IPS-18a (cell line): ENCODE measurements around the gene ACOT9.
"Not testable (repeated sequence)": the region's sequence is repeated elsewhere in the genome, so short reads cannot be mapped to it uniquely, and the experiment has no call there.

Source experiments
- H3K27ac ChIP-seq: one replicate; pipeline ENCODE4 v1.5.1; 2013; ENCODE audit warnings: low read length
- H3K27me3 ChIP-seq: one replicate; pipeline ENCODE4 v1.6.1; 2013; ENCODE audit warnings: mild to moderate bottlenecking, low read length; ENCODE audit not compliant: control insufficient read depth, insufficient read depth
- H3K36me3 ChIP-seq: one replicate; pipeline ENCODE4 v1.6.1; 2013; ENCODE audit warnings: low read depth, low read length; ENCODE audit not compliant: control insufficient read depth
- H3K4me1 ChIP-seq: one replicate; pipeline ENCODE4 v1.6.1; 2013; ENCODE audit warnings: low read depth, low read length; ENCODE audit not compliant: control insufficient read depth
- H3K4me3 ChIP-seq: one replicate; pipeline ENCODE4 v1.5.1; 2013; ENCODE audit warnings: low read length
- H3K9ac ChIP-seq: one replicate; pipeline ENCODE4 v1.6.1; 2013; ENCODE audit warnings: mild to moderate bottlenecking, low read length, moderate library complexity
- H3K9me3 ChIP-seq: one replicate; pipeline ENCODE4 v1.6.1; 2013; ENCODE audit warnings: low read depth, low read length; ENCODE audit not compliant: control insufficient read depth

The ACOT9 gene

GRCh38 chrX:23782863-23783588, 40.0 kb upstream of the ACOT9 start, which contains the start of gene SAT1:
TSS of gene SAT1 (plus strand) at chrX:23783173. CDS start at chrX:23783352, 179 bp downstream.
- H3K4me3 ChIP-seq: peak within 1 kb of the TSS; percentile 88
- H3K36me3 ChIP-seq: peaks cover 11% of the 10 kb centered on the region
- no peaks in the 10 kb centered on the region for H3K27me3 ChIP-seq
- peaks cover 4% of the 10 kb centered on the region for H3K4me1 ChIP-seq
- no peaks in the 10 kb centered on the region for H3K9me3 ChIP-seq
- H3K9ac ChIP-seq: peak within 1 kb of the TSS; percentile 64
- H3K27ac ChIP-seq: no peak within 1 kb of the TSS

GRCh38 chrX:23782455-23782854, 39.4 kb upstream of the ACOT9 start:
- H3K36me3 ChIP-seq: peaks cover 11% of the 10 kb centered on the region
- peaks cover 4% of the 10 kb centered on the region for H3K4me1 ChIP-seq
- no peak overlapping the region for H3K4me3 ChIP-seq
- H3K27me3 ChIP-seq: no peaks in the 10 kb centered on the region
- no peak overlapping the region for H3K9ac ChIP-seq
- H3K27ac ChIP-seq: no peak overlapping the region
- no peaks in the 10 kb centered on the region for H3K9me3 ChIP-seq

DNA sequence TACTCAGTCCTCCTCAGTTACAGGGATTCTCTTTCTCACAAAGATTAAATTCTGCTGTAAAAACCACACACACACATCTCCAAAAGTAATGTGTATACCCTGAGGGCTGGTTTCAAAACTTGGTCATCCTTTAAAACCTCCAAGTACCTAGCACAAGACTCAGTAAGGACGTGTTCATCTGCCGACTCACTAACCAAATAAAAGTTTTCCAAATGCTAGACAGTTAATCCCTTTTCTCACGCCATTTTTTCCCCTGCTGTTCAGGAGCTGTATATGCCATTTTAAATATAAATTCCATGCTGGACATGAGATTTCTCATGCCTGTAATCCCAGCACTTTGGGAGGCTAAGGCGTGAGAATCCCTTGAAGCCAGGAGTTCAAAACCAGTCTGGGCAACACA, 35.9 kb upstream of the ACOT9 start:
- Histone ChIP-seq H3K27ac (no peak overlapping the region), H3K36me3 (no peaks in the 10 kb centered on the region)

GRCh38 chrX:23776363-23776762, 33.3 kb upstream of the ACOT9 start:
- Histone ChIP-seq H3K27ac (no peak overlapping the region), H3K27me3 (no peaks in the 10 kb centered on the region), H3K4me3 (no peak overlapping the region), H3K36me3 (no peaks in the 10 kb centered on the region), H3K4me1 (no peaks in the 10 kb centered on the region), H3K9me3 (no peaks in the 10 kb centered on the region), H3K9ac (no peak overlapping the region)

More for the DNA sequence above, 35.9 kb upstream of the ACOT9 start:
- Histone ChIP-seq H3K4me3 (no peak overlapping the region), H3K9me3 (no peaks in the 10 kb centered on the region), H3K27me3 (no peaks in the 10 kb centered on the region), H3K4me1 (peaks cover 4% of the 10 kb centered on the region), H3K9ac (no peak overlapping the region)

- H3K27me3 ChIP-seq: no peaks in the 10 kb centered on the region
- H3K4me1 ChIP-seq: no peaks in the 10 kb centered on the region
- no peaks in the 10 kb centered on the region for H3K9me3 ChIP-seq
- H3K36me3 ChIP-seq: no peaks in the 10 kb centered on the region
- no peak overlapping the region for H3K4me3 ChIP-seq
- no peak overlapping the region for H3K9ac ChIP-seq
- H3K27ac ChIP-seq: no peak overlapping the region
These were observed 30.6 kb upstream of the ACOT9 start for GRCh38 chrX:23773601-23774175.

DNA sequence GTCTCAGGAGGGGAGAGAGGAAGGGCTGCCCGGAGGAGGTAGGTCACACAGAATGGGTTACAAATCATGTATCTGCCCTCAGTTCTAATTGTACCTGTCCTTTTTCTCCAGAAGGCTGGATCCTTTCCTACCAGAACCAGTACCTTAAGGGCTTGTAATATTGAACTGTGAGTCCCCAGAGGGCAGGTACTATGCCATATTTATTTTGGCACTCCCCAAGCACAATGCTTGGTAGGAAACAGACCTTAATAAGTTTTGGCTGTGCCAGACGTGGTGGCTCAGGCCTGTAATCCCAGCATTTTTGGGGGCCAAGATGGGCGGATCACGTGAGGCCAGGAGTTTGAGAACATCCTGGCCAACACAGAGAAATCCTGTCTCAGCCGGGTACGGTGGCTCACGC, 28.0 kb upstream of the ACOT9 start:
- not testable (repeated sequence) for H3K27me3 ChIP-seq, H3K9me3 ChIP-seq, H3K36me3 ChIP-seq, H3K4me1 ChIP-seq, H3K9ac ChIP-seq, H3K4me3 ChIP-seq, H3K27ac ChIP-seq

DNA sequence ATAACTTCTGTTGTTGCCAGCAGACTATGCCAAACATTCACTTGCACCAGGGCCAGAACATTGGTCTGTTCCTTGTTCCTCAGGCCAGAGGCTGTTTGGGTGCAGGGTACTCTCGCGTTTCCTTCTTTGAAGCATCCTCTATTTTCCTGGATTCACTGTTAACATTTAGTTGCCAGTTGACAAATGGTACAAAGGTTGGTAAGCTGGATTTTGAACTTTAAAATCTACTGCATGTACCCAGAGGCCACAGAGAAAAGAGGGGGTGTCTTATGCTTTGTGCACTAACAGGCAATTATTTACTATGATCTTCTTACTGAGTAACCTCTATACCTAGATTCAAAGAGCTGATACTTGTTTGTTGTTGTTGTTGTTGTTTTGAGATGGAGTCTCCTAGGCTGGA, 27.1 kb upstream of the ACOT9 start:
- Histone ChIP-seq H3K9me3 (no peaks in the 10 kb centered on the region), H3K9ac (no peak overlapping the region), H3K36me3 (no peaks in the 10 kb centered on the region), H3K27me3 (no peaks in the 10 kb centered on the region), H3K4me3 (no peak overlapping the region), H3K27ac (no peak overlapping the region), H3K4me1 (no peaks in the 10 kb centered on the region)

DNA sequence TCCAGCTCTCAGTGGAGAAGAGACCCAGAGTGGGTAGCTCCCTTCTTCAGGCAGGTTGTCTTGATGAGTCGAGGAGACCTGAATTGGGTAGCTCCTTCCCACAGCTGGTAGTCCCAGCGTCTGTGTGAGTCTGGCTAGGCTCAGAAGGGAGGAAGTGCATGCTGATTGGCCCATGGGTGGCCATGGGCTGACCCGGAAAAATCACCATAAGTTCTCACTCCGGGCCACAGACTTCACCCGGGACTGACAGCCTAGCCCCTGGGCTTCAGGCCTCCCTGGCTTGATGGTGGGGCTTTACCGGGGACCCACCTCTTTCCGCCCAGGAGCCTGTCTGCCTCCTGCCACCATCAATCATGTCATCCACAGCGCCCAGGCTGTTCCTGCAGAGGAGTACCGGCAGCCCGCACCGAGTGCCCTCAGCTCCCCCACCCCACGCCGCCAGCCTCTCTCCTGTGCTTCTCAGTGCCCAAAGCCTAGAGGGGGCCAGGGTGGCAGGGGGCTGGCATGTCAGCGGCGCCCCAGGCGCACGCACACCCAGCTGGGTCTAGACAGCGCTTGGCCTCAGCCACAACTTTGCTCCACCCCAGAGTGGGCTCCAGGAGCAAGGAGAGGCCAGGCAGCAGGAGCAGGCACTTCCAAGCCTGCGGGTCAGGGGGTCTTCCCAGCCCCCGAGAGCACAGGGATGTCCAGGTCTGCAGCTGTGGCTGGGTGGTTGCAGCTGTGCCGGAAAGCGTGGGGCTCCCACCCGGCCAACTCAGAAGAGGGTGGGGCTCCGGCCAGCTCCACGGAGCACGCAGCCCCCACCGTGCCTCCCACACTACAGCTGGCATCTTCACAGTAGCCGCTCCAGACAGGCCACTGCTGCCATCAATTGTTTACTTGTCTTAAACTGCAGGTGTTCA, 23.8 kb upstream of the ACOT9 start:
- no peak overlapping the region for H3K27ac ChIP-seq
- H3K36me3 ChIP-seq: no peaks in the 10 kb centered on the region
- H3K4me3 ChIP-seq: no peak overlapping the region
- no peaks in the 10 kb centered on the region for H3K27me3 ChIP-seq
- H3K9me3 ChIP-seq: no peaks in the 10 kb centered on the region
- peaks cover 8% of the 10 kb centered on the region for H3K4me1 ChIP-seq
- H3K9ac ChIP-seq: no peak overlapping the region

GRCh38 chrX:23765868-23766267, 22.8 kb upstream of the ACOT9 start:
- H3K4me1 ChIP-seq: peaks cover 8% of the 10 kb centered on the region
- H3K4me3 ChIP-seq: no peak overlapping the region
- H3K9me3 ChIP-seq: no peaks in the 10 kb centered on the region
- H3K27me3 ChIP-seq: no peaks in the 10 kb centered on the region
- no peak overlapping the region for H3K27ac ChIP-seq
- no peaks in the 10 kb centered on the region for H3K36me3 ChIP-seq
- H3K9ac ChIP-seq: no peak overlapping the region

DNA sequence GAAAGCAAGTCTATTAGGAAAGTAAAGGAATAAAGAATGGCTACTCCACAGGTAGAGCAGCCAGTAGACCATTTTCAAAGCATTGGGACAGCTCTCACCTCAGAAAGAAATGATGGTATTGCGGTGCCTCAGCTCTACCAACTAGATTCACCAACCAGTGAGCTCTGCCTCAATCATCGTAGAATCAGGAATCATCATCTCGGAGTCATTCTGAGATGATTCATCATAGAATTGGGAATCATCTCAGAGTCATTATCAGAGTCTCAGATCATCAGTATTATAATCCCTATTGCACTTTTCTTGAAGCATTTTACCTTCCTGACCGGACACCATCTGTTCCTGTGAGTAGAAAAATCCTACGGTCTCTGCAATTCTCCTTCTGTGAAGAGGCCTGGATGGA, 22.4 kb upstream of the ACOT9 start:
- Histone ChIP-seq H3K36me3 (no peaks in the 10 kb centered on the region), H3K27ac (no peak overlapping the region), H3K4me1 (peaks cover 8% of the 10 kb centered on the region), H3K9me3 (no peaks in the 10 kb centered on the region), H3K4me3 (no peak overlapping the region), H3K9ac (no peak overlapping the region), H3K27me3 (no peaks in the 10 kb centered on the region)

- H3K9ac ChIP-seq: no peak overlapping the region
These were observed 21.3 kb upstream of the ACOT9 start for GRCh38 chrX:23764188-23764984.

More at GRCh38 chrX:23764188-23764984, 21.3 kb upstream of the ACOT9 start:
- Histone ChIP-seq H3K27ac (no peak overlapping the region), H3K4me3 (no peak overlapping the region), H3K36me3 (no peaks in the 10 kb centered on the region), H3K27me3 (no peaks in the 10 kb centered on the region), H3K4me1 (peaks cover 8% of the 10 kb centered on the region), H3K9me3 (no peaks in the 10 kb centered on the region)
